Coronary artery (tissue), 2 donors: Measurements from ENCODE around the gene PDGFRB.

Experiments
- DNase-seq: peaks from one replicate; pipeline ENCODE4 v3.0.0-alpha.2; 2017; ENCODE audit warnings: low spot score
- H3K27ac ChIP-seq, 2 donors: fragments of 200-600 bp; sonication (generic); one replicate each; pipeline ENCODE4 v1.5.1; 2016 to 2019
- H3K4me3 ChIP-seq: fragments of 200-600 bp; sonication (generic); 2 replicates; pipeline ENCODE4 v1.5.1; 2016; ENCODE audit warnings: mild to moderate bottlenecking, moderate library complexity
- CTCF ChIP-seq: fragments of 200-600 bp; sonication (generic); IDR thresholded peaks from one replicate; pipeline ENCODE4 v1.5.1; 2019; ENCODE audit warnings: antibody characterized with exemption

The PDGFRB gene

GRCh38 chr5:150067405-150067960 is 88.2 kb downstream of the PDGFRB start:
- DNase-seq: no peak
- no peak for TF ChIP-seq CTCF
- Histone ChIP-seq H3K4me3 (no peak overlapping the region), H3K27ac (peak overlapping the region in 1 of 2 donors; percentile 7)

GRCh38 chr5:150066901-150067396 is 88.7 kb downstream of the PDGFRB start:
- TF ChIP-seq CTCF: no peak
- Histone ChIP-seq H3K4me3 (no peak overlapping the region), H3K27ac (peak overlapping the region; percentile 68 to 86)
- no peak for DNase-seq

- Histone ChIP-seq H3K4me3 (no peak overlapping the region), H3K27ac (peak overlapping the region; percentile 68 to 86)
- TF ChIP-seq CTCF: no peak
- DNase-seq: no peak
Measured at GRCh38 chr5:150066436-150066835, 89.2 kb downstream of the PDGFRB start.

GRCh38 chr5:150065886-150066285 is 89.8 kb downstream of the PDGFRB start:
- DNase-seq: peak; percentile 84
- Histone ChIP-seq H3K27ac (peak overlapping the region; percentile 68 to 86), H3K4me3 (no peak overlapping the region)
- TF ChIP-seq CTCF: no peak

GRCh38 chr5:150065346-150065745 is 90.3 kb downstream of the PDGFRB start:
- TF ChIP-seq CTCF: no peak
- peak overlapping the region; percentile 68 to 86 for H3K27ac ChIP-seq
- DNase-seq: no peak
- H3K4me3 ChIP-seq: no peak overlapping the region

GRCh38 chr5:150064681-150065220 is 90.9 kb downstream of the PDGFRB start:
- no peak overlapping the region for H3K4me3 ChIP-seq
- no peak for TF ChIP-seq CTCF
- H3K27ac ChIP-seq: peak overlapping the region; percentile 68 to 86
- no peak for DNase-seq
